Ectodermal cell (in vitro differentiated cells): Measurements from ENCODE around the gene ABCF2.

Experiments used
- H3K27ac ChIP-seq: 2 replicates; pipeline ENCODE4 v1.7.0; 2013; ENCODE audit warnings: mild to moderate bottlenecking, low read depth, low read length; ENCODE audit not compliant: insufficient read depth, poor library complexity, severe bottlenecking
- H3K27me3 ChIP-seq: 2 replicates; pipeline ENCODE4 v1.7.0; 2013; ENCODE audit warnings: mild to moderate bottlenecking, low read length; ENCODE audit not compliant: insufficient read depth, control insufficient read depth, poor library complexity, severe bottlenecking
- H3K36me3 ChIP-seq: one replicate; pipeline ENCODE4 v1.7.0; 2013; ENCODE audit warnings: low read length; ENCODE audit not compliant: control insufficient read depth, insufficient read depth
- H3K4me1 ChIP-seq: one replicate; pipeline ENCODE4 v1.7.0; 2013; ENCODE audit warnings: low read length; ENCODE audit not compliant: control insufficient read depth, insufficient read depth
- H3K4me3 ChIP-seq: 2 replicates; pipeline ENCODE4 v1.7.0; 2013; ENCODE audit warnings: low read depth, low read length, control low read depth; ENCODE audit not compliant: insufficient read depth
- H3K9me3 ChIP-seq: 2 replicates; pipeline ENCODE4 v1.7.0; 2013; ENCODE audit warnings: mild to moderate bottlenecking, low read length, moderate library complexity; ENCODE audit not compliant: control insufficient read depth
- WGBS, 2 experiments: methylation state at CpG; one replicate each; pipeline ENCODE4 v1.1.7; 2013; ENCODE audit warnings: missing lambda C conversion rate in 2 of 2; 5-methylcytosine and 5-hydroxymethylcytosine counted together

ABCF2 gene

GRCh38 chr7:151252961-151253711, 26.1 kb upstream of the ABCF2 start:
- Histone ChIP-seq H3K36me3 (no peaks in the 10 kb centered on the region), H3K27me3 (peaks cover 33% of the 10 kb centered on the region), H3K4me1 (peaks cover 37% of the 10 kb centered on the region), H3K4me3 (peak overlapping the region; percentile 57), H3K9me3 (no peaks in the 10 kb centered on the region), H3K27ac (no peak overlapping the region)
- 31 to 33% methylated on average over 17 of the region's 17 CpGs for WGBS, 2 experiments

- 9 to 15% methylated on average over 9 of the region's 9 CpGs for WGBS, 2 experiments
- Histone ChIP-seq H3K4me1 (peaks cover 42% of the 10 kb centered on the region), H3K27me3 (peaks cover 40% of the 10 kb centered on the region), H3K27ac (peak overlapping the region; percentile 83), H3K36me3 (no peaks in the 10 kb centered on the region), H3K9me3 (no peaks in the 10 kb centered on the region), H3K4me3 (peak overlapping the region; percentile 57)
Measured at GRCh38 chr7:151252561-151252835, 25.5 kb upstream of the ABCF2 start.

- Histone ChIP-seq H3K4me1 (peaks cover 47% of the 10 kb centered on the region), H3K36me3 (no peaks in the 10 kb centered on the region), H3K27me3 (peaks cover 45% of the 10 kb centered on the region), H3K9me3 (no peaks in the 10 kb centered on the region), H3K4me3 (peak overlapping the region; percentile 57), H3K27ac (peak overlapping the region; percentile 83)
- 1% methylated on average over 77 of the region's 79 CpGs for WGBS, 2 experiments
Measured at GRCh38 chr7:151251689-151252560, 24.9 kb upstream of the ABCF2 start.

- peaks cover 50% of the 10 kb centered on the region for H3K4me1 ChIP-seq
- H3K4me3 ChIP-seq, result peak overlapping the region; percentile 57
- WGBS, 2 experiments, result 7 to 9% methylated on average over 19 of the region's 19 CpGs
- H3K36me3 ChIP-seq, result no peaks in the 10 kb centered on the region
- H3K27ac ChIP-seq, result no peak overlapping the region
- H3K9me3 ChIP-seq, result no peaks in the 10 kb centered on the region
- peaks cover 52% of the 10 kb centered on the region for H3K27me3 ChIP-seq
Measured at GRCh38 chr7:151251328-151251688, 24.3 kb upstream of the ABCF2 start.

GRCh38 chr7:151250181-151251132, 23.5 kb upstream of the ABCF2 start:
- WGBS, 2 experiments, result 72 to 73% methylated on average over 7 of the region's 7 CpGs
- no peak overlapping the region for H3K27ac ChIP-seq
- no peaks in the 10 kb centered on the region for H3K9me3 ChIP-seq
- H3K36me3 ChIP-seq, result no peaks in the 10 kb centered on the region
- H3K4me3 ChIP-seq, result no peak overlapping the region
- peaks cover 60% of the 10 kb centered on the region for H3K27me3 ChIP-seq
- peaks cover 51% of the 10 kb centered on the region for H3K4me1 ChIP-seq

- H3K4me1 ChIP-seq, result peaks cover 54% of the 10 kb centered on the region
- peaks cover 68% of the 10 kb centered on the region for H3K27me3 ChIP-seq
- H3K4me3 ChIP-seq, result no peak overlapping the region
- 16 to 29% methylated on average over 5 of the region's 5 CpGs for WGBS, 2 experiments
- H3K9me3 ChIP-seq, result no peaks in the 10 kb centered on the region
- H3K27ac ChIP-seq, result no peak overlapping the region
- H3K36me3 ChIP-seq, result no peaks in the 10 kb centered on the region
Measured at GRCh38 chr7:151249732-151250072, 22.7 kb upstream of the ABCF2 start.

- Histone ChIP-seq H3K27me3 (peaks cover 71% of the 10 kb centered on the region), H3K4me3 (peak overlapping the region; percentile 38), H3K27ac (no peak overlapping the region), H3K36me3 (no peaks in the 10 kb centered on the region), H3K9me3 (no peaks in the 10 kb centered on the region), H3K4me1 (peaks cover 56% of the 10 kb centered on the region)
- 4 to 5% methylated on average over 45 of the region's 45 CpGs for WGBS, 2 experiments
Measured at GRCh38 chr7:151249034-151249731, 22.2 kb upstream of the ABCF2 start.

GRCh38 chr7:151248346-151249033, 21.5 kb upstream of the ABCF2 start, which contains the start of gene SMARCD3:
SMARCD3 (minus strand) TSS chr7:151248694; CDS start chr7:151248562, 132 bp downstream.
- no peaks in the 10 kb centered on the region for H3K36me3 ChIP-seq
- WGBS, 2 experiments, result 0% methylated on average over 71 of the region's 71 CpGs
- H3K4me3 ChIP-seq, result peak within 1 kb of the TSS; percentile 38
- H3K9me3 ChIP-seq, result no peaks in the 10 kb centered on the region
- peaks cover 71% of the 10 kb centered on the region for H3K27me3 ChIP-seq
- no peak within 1 kb of the TSS for H3K27ac ChIP-seq
- H3K4me1 ChIP-seq, result peaks cover 63% of the 10 kb centered on the region

- peaks cover 71% of the 10 kb centered on the region for H3K27me3 ChIP-seq
- WGBS, 2 experiments, result 11 to 13% methylated on average over 29 of the region's 29 CpGs
- peaks cover 63% of the 10 kb centered on the region for H3K4me1 ChIP-seq
- no peaks in the 10 kb centered on the region for H3K9me3 ChIP-seq
- H3K27ac ChIP-seq, result no peak overlapping the region
- H3K4me3 ChIP-seq, result peak overlapping the region; percentile 38
- no peaks in the 10 kb centered on the region for H3K36me3 ChIP-seq
Measured at GRCh38 chr7:151247611-151248345, 20.8 kb upstream of the ABCF2 start.
